Stimulated activated CD8-positive, alpha-beta memory T cell treated with anti-CD3 and anti-CD28 coated beads, Interleukin-7, amount 100 ng/mL, for 24 hours (primary cell): ENCODE results near the gene HOXC9.

Source experiments
- DNase-seq: peaks from one replicate; pipeline ENCODE4 v3.0.0-alpha.2; 2020; ENCODE audit warnings: low read depth

Gene HOXC9

GRCh38 chr12:53976172-53976822, 23.7 kb upstream of the HOXC9 start:
- DNase-seq: no peak

GRCh38 chr12:53976823-53977595, 23.0 kb upstream of the HOXC9 start:
- DNase-seq: no peak

- no peak for DNase-seq
These were observed 22.1 kb upstream of the HOXC9 start for GRCh38 chr12:53977596-53978445.

DNA sequence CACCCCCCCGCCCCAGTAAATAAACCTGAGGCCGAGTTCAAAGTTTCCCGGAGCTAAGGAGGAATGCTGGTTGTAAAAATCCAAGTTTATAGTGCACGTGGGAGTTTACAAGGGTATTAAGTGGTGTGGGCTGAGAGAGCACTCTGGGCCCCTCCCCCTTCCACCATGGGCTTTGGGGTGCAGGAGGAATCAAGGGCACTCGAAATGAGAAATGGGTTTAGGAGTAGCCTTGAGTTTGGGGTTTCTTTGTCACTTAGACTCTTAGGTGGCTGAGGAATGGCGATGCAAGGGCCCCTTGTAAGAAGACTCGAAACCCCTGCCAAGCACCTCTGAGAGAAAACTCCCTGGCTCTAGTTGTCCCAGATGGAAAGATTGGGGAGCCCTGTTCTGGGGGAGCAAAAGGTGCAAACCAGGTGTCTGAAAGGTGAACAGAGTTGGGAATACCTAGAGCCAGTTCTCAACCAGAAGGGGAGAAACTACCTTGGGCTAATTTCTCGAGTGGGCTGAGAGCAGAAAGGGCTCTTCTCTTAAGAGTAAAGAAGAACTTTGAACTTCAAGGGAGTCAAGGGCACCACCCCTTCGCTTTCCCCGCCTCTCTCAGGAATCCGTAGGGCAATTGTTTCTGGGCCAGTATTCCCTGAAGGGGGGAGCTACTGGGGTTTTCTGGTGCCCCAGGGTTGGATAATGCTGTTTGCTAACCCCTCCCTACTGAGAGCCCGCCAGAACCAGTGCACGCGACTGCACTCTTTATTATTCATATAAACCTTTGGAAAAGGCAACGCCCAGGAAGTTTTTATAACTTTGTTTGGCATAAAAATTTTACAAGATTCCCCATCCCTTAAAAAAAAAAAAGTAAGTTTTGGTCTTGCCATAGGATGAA, 21.2 kb upstream of the HOXC9 start:
- no peak for DNase-seq

DNA sequence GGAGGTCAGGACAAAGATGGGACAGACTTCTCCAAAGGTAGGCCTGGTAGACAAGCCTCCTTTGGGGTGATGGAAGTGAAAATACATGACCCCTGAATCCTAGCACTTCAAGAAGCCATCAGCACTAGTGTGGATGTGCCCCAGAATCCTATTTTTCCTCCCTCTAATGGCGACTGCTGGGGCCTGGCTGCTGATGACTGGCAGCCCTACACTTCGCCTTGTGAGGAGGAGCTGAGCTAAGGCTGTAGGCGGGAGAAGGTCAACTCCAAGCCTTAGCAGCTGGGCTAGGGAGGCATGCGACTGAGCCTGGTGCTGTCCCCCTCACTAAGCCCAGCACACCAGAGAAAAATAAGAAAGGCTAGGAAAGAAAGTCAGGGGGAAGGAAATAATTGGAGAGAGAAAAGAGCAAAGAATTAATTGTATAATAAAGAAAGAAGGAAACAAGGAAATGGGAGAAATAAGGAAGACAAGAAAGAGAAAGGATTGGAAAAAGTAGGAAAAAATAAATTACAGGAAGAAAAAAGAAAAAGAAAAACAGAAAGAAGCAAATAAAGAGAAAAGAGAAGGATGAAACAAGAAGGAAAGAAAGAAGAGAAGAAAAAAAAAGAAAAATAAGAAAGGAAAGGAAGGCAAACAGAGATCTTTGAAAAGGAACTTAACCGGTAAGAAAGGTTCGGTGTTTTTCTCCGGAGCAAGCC, 19.7 kb upstream of the HOXC9 start:
- no peak for DNase-seq

GRCh38 chr12:53980802-53981496, 19.0 kb upstream of the HOXC9 start:
- no peak for DNase-seq

- DNase-seq: no peak
These were observed 18.1 kb upstream of the HOXC9 start for GRCh38 chr12:53981634-53982565.

- no peak for DNase-seq
These were observed 17.1 kb upstream of the HOXC9 start for GRCh38 chr12:53982648-53983567.

DNA sequence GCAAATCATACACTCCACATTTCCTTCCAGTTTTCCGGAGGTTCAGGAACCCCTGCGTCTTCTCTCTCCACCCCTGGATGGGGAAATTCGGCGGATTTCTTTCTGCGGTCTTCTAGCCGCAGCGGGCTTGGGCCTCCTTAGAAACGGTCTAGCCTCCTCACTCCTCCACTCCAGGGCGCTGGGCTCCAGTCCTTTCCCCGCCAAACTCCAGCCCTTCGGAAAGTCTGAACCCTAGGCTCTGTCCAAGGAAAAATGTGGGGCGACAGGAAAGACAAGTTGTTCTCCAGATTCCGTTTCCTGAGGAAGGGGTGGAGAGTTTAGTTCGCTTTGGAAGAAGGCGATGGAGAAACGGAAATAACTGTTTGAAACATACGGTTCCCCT, 16.4 kb upstream of the HOXC9 start:
- DNase-seq: no peak

- no peak for DNase-seq
These were observed 15.9 kb upstream of the HOXC9 start for GRCh38 chr12:53983950-53984572.

DNA sequence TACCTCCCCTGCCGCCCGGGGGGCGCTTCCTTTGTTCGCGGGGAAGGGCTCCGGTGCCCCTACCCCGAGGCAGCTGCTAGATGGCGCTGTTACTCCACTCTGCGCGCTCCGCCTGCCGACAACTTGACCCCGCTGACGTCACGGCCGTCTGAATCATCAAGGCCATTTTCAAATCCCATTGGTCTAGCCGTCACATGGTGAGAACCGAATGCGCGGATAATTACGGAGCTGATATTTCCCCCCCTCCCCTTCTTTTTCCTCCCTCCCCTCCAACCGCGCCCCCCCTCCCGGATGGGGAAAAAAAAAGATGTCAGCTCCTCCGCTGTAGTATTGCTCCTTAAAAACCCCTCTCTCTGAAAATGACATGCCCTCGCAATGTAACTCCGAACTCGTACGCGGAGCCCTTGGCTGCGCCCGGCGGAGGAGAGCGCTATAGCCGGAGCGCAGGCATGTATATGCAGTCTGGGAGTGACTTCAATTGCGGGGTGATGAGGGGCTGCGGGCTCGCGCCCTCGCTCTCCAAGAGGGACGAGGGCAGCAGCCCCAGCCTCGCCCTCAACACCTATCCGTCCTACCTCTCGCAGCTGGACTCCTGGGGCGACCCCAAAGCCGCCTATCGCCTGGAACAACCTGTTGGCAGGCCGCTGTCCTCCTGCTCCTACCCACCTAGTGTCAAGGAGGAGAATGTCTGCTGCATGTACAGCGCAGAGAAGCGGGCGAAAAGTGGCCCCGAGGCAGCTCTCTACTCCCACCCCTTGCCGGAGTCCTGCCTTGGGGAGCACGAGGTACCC, 14.9 kb upstream of the HOXC9 start, which contains the start of gene HOXC10:
Gene HOXC10 (plus strand): TSS at position 246 of the 791 bp plus-strand sequence. CDS start 114 bp downstream, at position 360.
- peak; percentile 76 for DNase-seq

DNA sequence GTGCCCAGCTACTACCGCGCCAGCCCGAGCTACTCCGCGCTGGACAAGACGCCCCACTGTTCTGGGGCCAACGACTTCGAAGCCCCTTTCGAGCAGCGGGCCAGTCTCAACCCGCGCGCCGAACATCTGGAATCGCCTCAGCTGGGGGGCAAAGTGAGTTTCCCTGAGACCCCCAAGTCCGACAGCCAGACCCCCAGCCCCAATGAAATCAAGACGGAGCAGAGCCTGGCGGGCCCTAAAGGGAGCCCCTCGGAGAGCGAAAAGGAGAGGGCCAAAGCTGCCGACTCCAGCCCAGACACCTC, 14.3 kb upstream of the HOXC9 start:
- no peak for DNase-seq

GRCh38 chr12:53985994-53986685, 13.8 kb upstream of the HOXC9 start:
- no peak for DNase-seq

DNA sequence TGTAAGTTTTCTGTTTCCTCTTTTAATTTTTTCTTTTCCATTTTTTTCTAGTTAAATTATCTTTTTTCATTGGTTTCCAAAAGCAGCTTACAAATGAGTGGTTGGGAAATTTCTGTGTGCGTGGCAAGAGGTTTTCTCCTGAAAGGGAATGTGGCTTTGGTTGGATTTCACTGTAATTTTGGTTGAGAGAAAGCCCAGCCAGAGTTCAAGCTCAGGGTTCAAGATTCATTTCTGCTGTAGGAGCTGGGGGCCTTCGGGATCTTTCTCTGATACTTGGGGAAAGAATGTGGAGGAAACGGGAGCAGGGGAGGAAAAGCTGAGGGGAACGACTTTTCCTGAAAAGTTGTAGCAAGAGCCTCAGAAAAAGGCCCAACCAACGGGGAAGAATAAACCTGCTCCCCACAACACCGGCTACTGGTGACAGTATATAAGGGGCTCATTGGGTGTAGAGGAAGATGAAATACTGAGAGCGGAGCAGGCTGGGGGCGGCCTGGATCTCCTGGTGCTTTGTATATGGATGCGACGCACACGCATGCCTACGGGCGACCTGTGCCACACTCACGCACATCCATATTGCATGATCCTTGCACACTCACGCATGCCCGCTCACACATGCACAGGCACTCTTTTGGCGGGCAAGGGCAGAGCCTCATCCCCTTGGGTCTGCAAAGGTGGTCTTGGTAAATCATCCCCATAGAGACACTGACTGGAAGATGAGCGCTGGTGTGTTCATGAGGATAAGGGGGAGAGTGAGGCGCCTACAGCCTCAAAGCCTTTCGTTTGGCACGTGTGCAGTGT, 13.1 kb upstream of the HOXC9 start:
- DNase-seq: no peak

DNA sequence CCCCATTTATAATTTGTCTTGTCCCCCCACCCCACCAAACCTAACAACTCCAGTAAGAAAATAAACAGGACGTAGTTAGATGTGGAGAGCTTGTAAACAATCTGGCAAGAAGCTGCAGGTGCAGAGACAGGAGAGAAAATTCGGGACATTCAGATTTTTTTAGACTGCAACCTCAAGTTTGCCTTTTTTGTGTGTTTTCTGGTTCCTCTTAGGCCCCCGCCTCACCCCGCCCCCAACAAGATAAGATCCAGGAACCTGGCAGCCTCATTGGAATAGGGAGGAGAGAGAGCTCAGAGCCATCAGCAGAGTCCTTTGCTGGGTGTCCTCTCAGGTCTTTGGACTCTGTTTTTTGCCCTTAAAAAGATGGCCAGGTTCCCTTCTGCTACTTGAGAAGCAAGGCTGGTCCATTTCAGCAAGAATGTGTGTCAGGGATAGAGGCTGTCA, 12.2 kb upstream of the HOXC9 start:
- no peak for DNase-seq
